T-helper 1 cell treated with Interleukin-12 subunit alpha and Interleukin-12 subunit beta and Interleukin-4 antibody, amounts not matched to agents 30 μg/mL and 1 μg/mL, for 36 hours (primary cell): ENCODE data around the gene CHD1L.
A peak's percentile ranks its signal among the peaks of the same experiment; 100 is the strongest.
"Not testable (repeated sequence)": the region's sequence is repeated elsewhere in the genome, so short reads cannot be mapped to it uniquely, and the experiment has no call there.

Source experiments
- H3K27ac Mint-ChIP-seq: one replicate; pipeline ENCODE4 v1.8.0; 2021; ENCODE audit warnings: mild to moderate bottlenecking, mixed read lengths
- H3K27me3 Mint-ChIP-seq: one replicate; pipeline ENCODE4 v1.8.0; 2021; ENCODE audit warnings: low read depth, mixed read lengths
- H3K36me3 Mint-ChIP-seq: one replicate; pipeline ENCODE4 v1.8.0; 2021; ENCODE audit warnings: low read depth, mixed read lengths
- H3K4me1 Mint-ChIP-seq: one replicate; pipeline ENCODE4 v1.8.0; 2021; ENCODE audit warnings: low read depth, mixed read lengths
- H3K4me3 Mint-ChIP-seq: one replicate; pipeline ENCODE4 v1.8.0; 2021; ENCODE audit warnings: mild to moderate bottlenecking, moderate library complexity, mixed read lengths
- H3K9me3 Mint-ChIP-seq: one replicate; pipeline ENCODE4 v1.8.0; 2021; ENCODE audit warnings: mixed read lengths

The CHD1L gene

GRCh38 chr1:147215540-147215916 lies 27.0 kb upstream of the CHD1L start:
- no peaks in the 10 kb centered on the region for H3K9me3 Mint-ChIP-seq
- no peak overlapping the region for H3K27ac Mint-ChIP-seq
- H3K4me1 Mint-ChIP-seq = no peaks in the 10 kb centered on the region
- H3K4me3 Mint-ChIP-seq = no peak overlapping the region
- no peaks in the 10 kb centered on the region for H3K36me3 Mint-ChIP-seq
- peaks cover 36% of the 10 kb centered on the region for H3K27me3 Mint-ChIP-seq

GRCh38 chr1:147216124-147216523 lies 26.4 kb upstream of the CHD1L start:
- H3K27me3 Mint-ChIP-seq = peaks cover 36% of the 10 kb centered on the region
- no peak overlapping the region for H3K4me3 Mint-ChIP-seq
- no peak overlapping the region for H3K27ac Mint-ChIP-seq
- no peaks in the 10 kb centered on the region for H3K9me3 Mint-ChIP-seq
- no peaks in the 10 kb centered on the region for H3K36me3 Mint-ChIP-seq
- no peaks in the 10 kb centered on the region for H3K4me1 Mint-ChIP-seq

- Mint-ChIP-seq H3K4me3 (no peak overlapping the region), H3K27me3 (peaks cover 29% of the 10 kb centered on the region), H3K27ac (no peak overlapping the region), H3K36me3 (no peaks in the 10 kb centered on the region), H3K9me3 (no peaks in the 10 kb centered on the region), H3K4me1 (no peaks in the 10 kb centered on the region)
These were observed 25.3 kb upstream of the CHD1L start for GRCh38 chr1:147217141-147217540.

GRCh38 chr1:147218606-147219005 lies 23.9 kb upstream of the CHD1L start:
- Mint-ChIP-seq H3K36me3 (no peaks in the 10 kb centered on the region), H3K4me1 (no peaks in the 10 kb centered on the region), H3K27me3 (peaks cover 25% of the 10 kb centered on the region), H3K4me3 (no peak overlapping the region), H3K9me3 (no peaks in the 10 kb centered on the region), H3K27ac (no peak overlapping the region)

- Mint-ChIP-seq H3K36me3 (no peaks in the 10 kb centered on the region), H3K4me1 (peaks cover 17% of the 10 kb centered on the region), H3K27me3 (no peaks in the 10 kb centered on the region), H3K4me3 (peak overlapping the region; percentile 27), H3K9me3 (no peaks in the 10 kb centered on the region), H3K27ac (no peak overlapping the region)
These were observed 18.5 kb upstream of the CHD1L start for GRCh38 chr1:147223740-147224615.

GRCh38 chr1:147225193-147225730 lies 17.2 kb upstream of the CHD1L start, which contains the start of gene FMO5:
Gene FMO5, minus strand, starts transcription at chr1:147225339. Its CDS starts 310 bp downstream, at chr1:147225029.
- Mint-ChIP-seq H3K36me3 (no peaks in the 10 kb centered on the region), H3K4me3 (peak within 1 kb of the TSS; percentile 93), H3K27ac (peak within 1 kb of the TSS; percentile 53), H3K9me3 (no peaks in the 10 kb centered on the region), H3K27me3 (no peaks in the 10 kb centered on the region), H3K4me1 (peaks cover 17% of the 10 kb centered on the region)

GRCh38 chr1:147231032-147231431 lies 11.5 kb upstream of the CHD1L start:
- H3K4me1 Mint-ChIP-seq, H3K4me3 Mint-ChIP-seq, H3K9me3 Mint-ChIP-seq, H3K27ac Mint-ChIP-seq, H3K27me3 Mint-ChIP-seq, H3K36me3 Mint-ChIP-seq: not testable (repeated sequence)

- not testable (repeated sequence) for H3K4me1 Mint-ChIP-seq, H3K27ac Mint-ChIP-seq, H3K4me3 Mint-ChIP-seq, H3K36me3 Mint-ChIP-seq, H3K9me3 Mint-ChIP-seq, H3K27me3 Mint-ChIP-seq
These were observed 8.6 kb upstream of the CHD1L start for GRCh38 chr1:147233903-147234302.

- H3K27ac Mint-ChIP-seq = no peak overlapping the region
- peaks cover 9% of the 10 kb centered on the region for H3K9me3 Mint-ChIP-seq
- H3K4me1 Mint-ChIP-seq = no peaks in the 10 kb centered on the region
- H3K36me3 Mint-ChIP-seq = no peaks in the 10 kb centered on the region
- no peak overlapping the region for H3K4me3 Mint-ChIP-seq
- peaks cover 9% of the 10 kb centered on the region for H3K27me3 Mint-ChIP-seq
These were observed 6.7 kb upstream of the CHD1L start for GRCh38 chr1:147235822-147236221.

GRCh38 chr1:147236448-147236847 lies 6.0 kb upstream of the CHD1L start:
- Mint-ChIP-seq H3K27ac (no peak overlapping the region), H3K27me3 (peaks cover 8% of the 10 kb centered on the region), H3K36me3 (no peaks in the 10 kb centered on the region), H3K9me3 (peaks cover 9% of the 10 kb centered on the region), H3K4me1 (no peaks in the 10 kb centered on the region), H3K4me3 (no peak overlapping the region)

GRCh38 chr1:147236959-147237791 lies 5.3 kb upstream of the CHD1L start:
- no peak overlapping the region for H3K4me3 Mint-ChIP-seq
- H3K9me3 Mint-ChIP-seq = peaks cover 9% of the 10 kb centered on the region
- H3K36me3 Mint-ChIP-seq = no peaks in the 10 kb centered on the region
- peaks cover 3% of the 10 kb centered on the region for H3K4me1 Mint-ChIP-seq
- H3K27ac Mint-ChIP-seq = no peak overlapping the region
- H3K27me3 Mint-ChIP-seq = peaks cover 8% of the 10 kb centered on the region

GRCh38 chr1:147238053-147238902 lies 4.2 kb upstream of the CHD1L start:
- Mint-ChIP-seq H3K36me3 (no peaks in the 10 kb centered on the region), H3K4me3 (no peak overlapping the region), H3K9me3 (peaks cover 9% of the 10 kb centered on the region), H3K4me1 (peaks cover 4% of the 10 kb centered on the region), H3K27me3 (peaks cover 8% of the 10 kb centered on the region), H3K27ac (no peak overlapping the region)

- peaks cover 8% of the 10 kb centered on the region for H3K27me3 Mint-ChIP-seq
- H3K4me1 Mint-ChIP-seq = peaks cover 10% of the 10 kb centered on the region
- H3K27ac Mint-ChIP-seq = no peak overlapping the region
- H3K36me3 Mint-ChIP-seq = peaks cover 4% of the 10 kb centered on the region
- peaks cover 9% of the 10 kb centered on the region for H3K9me3 Mint-ChIP-seq
- H3K4me3 Mint-ChIP-seq = no peak overlapping the region
These were observed 3.3 kb upstream of the CHD1L start for GRCh38 chr1:147238925-147239820.
